Measurements from ENCODE around the gene FXR1.
"Not testable (repeated sequence)": the region's sequence is repeated elsewhere in the genome, so short reads cannot be mapped to it uniquely, and the experiment has no call there.

Gene FXR1

DNA sequence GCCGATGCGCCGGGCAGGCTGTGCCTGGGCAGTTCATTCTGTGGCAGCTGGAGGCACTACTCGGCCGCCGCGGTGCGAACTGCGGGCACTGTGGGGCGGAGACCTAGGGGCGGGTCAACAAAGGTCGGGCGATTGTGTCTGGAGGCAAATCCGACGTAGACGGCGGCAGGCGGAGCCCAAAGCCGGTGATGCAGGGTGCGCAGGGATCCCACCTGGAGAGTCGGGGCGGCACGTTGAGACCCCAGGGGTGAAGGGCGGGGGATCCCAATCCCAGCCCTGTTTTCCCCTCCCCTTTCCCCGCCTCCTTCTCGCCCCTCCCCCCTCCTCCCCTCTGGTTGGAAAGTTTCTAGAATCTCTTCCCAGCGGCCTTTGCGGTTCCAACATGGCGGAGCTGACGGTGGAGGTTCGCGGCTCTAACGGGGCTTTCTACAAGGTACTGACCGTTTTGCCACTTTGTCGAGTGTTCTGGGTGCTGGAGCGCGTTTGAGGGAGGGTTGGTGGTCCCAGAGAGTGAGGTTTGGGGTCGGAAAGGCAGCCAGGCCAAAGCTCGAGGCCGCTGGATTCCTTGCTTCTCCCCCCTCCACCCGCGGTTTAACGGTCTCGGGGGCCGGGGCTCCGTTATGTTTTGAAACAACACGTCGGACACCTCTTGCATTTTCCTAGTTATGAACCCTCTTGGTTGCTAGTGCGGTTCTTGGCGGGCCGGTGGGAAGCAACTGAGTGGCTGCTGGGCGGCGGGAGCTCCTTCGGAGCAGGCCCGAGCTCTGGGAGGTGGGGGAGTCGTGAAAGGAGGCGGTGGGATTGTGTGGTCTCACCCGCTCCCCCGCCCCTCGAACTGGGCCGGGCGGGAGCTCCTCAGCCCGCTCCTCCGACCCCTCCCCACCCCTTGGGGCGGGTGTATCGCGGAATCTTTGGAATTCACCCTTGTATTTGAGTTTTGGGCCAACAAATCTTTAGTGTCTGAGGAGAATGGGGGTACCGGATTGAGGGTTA is at the start of gene FXR1:
Gene FXR1 (plus strand): TSS at position 367 of the 993 bp plus-strand sequence. CDS start 16 bp downstream, at position 383.
- Histone ChIP-seq H2AFZ (ENCODE audit: low read depth, low read length) (peak within 1 kb of the TSS; percentile 94), H3K4me3 (ENCODE audit: low read length) (peak within 1 kb of the TSS; percentile 99), H3K27me3 (ENCODE audit: insufficient read depth, low read length) (no peaks in the 10 kb centered on the region), H3K9me3 (ENCODE audit: low read length) (no peaks in the 10 kb centered on the region), H3K4me1 (ENCODE audit: insufficient read depth, low read length) (peaks cover 21% of the 10 kb centered on the region), H3K36me3 (ENCODE audit: insufficient read depth, low read length) (peaks cover 23% of the 10 kb centered on the region)

DNA sequence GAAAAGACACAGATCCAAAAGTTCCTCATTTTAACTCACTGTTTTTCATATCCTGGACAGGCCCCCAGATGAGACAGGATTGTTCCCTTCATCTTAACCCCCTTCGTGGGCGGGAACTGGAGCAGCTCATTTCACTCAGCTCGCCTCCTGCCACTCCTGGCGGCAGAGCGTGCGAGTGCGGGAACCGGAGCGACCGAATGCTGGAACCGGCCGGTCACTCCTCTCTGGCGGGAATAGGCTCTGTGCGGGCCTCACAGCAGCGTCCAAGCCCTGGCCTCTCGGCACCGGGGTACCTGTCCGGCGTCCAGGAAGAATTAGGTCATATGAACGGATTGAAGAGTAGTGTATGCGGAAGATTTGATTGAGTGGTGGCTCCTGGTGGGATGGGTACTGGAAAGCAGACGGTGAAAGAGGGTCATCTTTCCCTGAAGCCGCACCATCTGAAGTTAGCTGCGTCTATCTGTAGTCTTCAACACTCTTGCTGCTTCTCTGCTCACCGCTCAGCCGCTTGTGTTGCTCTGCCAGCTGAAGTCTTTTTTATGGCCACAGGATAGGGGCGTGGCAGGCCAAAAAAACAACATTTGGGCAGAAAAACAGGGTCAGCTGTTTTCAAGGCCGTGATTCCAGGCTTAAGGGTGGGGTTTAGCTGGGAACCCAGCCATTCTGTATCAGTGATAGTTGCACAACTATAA is 42.3 kb upstream of the FXR1 start:
- Histone ChIP-seq H3K9me3 (ENCODE audit: low read length) (peaks cover 1% of the 10 kb centered on the region), H3K4me1 (ENCODE audit: insufficient read depth, low read length) (no peaks in the 10 kb centered on the region), H3K36me3 (ENCODE audit: insufficient read depth, low read length) (no peaks in the 10 kb centered on the region), H3K27me3 (ENCODE audit: insufficient read depth, low read length) (peaks cover 16% of the 10 kb centered on the region), H2AFZ (ENCODE audit: low read depth, low read length) (peak overlapping the region; percentile 28), H3K4me3 (ENCODE audit: low read length) (no peak overlapping the region)

DNA sequence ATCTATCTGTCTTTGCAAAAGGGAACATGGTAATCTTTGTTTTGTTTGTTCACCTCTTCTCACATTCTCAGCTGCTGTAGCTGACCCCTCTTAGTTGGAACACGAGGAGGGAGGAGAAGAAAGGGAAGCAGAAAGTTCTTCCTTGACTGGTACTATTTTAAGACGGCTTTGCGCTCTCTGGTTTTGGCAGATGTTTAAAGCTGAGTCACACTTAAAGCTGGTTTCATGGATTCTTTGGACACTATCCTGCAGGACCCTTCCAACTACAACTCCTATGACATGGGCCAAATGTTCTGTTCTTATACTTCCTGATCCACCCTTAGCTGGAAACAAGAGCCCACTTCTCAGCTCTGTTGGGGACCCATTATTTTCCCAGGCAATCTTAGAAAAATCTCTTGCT is 40.6 kb upstream of the FXR1 start:
- Histone ChIP-seq H3K4me1 (ENCODE audit: insufficient read depth, low read length) (no peaks in the 10 kb centered on the region), H3K27me3 (ENCODE audit: insufficient read depth, low read length) (peaks cover 16% of the 10 kb centered on the region), H3K4me3 (ENCODE audit: low read length) (no peak overlapping the region), H3K9me3 (ENCODE audit: low read length) (peaks cover 1% of the 10 kb centered on the region), H2AFZ (ENCODE audit: low read depth, low read length) (no peak overlapping the region), H3K36me3 (ENCODE audit: insufficient read depth, low read length) (no peaks in the 10 kb centered on the region)

DNA sequence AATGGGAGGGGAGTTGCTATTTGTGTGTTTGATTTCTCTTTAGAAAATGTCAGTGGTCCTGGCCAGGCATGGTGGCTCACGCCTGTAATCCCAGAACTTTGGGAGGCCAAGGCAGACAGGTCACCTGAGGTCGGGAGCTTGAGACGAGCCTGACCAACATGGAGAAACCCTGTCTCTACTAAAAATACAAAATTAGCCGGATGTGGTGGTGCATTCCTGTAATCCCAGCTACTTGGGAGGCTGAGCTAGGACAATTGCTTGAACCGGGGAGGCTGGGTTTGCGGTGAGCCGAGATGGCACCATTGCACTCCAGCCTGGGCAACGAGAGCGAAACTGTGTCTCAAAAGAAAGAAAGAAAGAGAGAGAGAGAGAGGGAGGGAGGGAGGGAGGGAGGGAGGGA is 40.0 kb upstream of the FXR1 start:
- not testable (repeated sequence) for H3K9me3 ChIP-seq (ENCODE audit: low read length); H3K4me1 ChIP-seq (ENCODE audit: insufficient read depth, low read length); H2AFZ ChIP-seq (ENCODE audit: low read depth, low read length); H3K36me3 ChIP-seq (ENCODE audit: insufficient read depth, low read length); H3K4me3 ChIP-seq (ENCODE audit: low read length)
- peaks cover 19% of the 10 kb centered on the region for H3K27me3 ChIP-seq (ENCODE audit: insufficient read depth, low read length)

DNA sequence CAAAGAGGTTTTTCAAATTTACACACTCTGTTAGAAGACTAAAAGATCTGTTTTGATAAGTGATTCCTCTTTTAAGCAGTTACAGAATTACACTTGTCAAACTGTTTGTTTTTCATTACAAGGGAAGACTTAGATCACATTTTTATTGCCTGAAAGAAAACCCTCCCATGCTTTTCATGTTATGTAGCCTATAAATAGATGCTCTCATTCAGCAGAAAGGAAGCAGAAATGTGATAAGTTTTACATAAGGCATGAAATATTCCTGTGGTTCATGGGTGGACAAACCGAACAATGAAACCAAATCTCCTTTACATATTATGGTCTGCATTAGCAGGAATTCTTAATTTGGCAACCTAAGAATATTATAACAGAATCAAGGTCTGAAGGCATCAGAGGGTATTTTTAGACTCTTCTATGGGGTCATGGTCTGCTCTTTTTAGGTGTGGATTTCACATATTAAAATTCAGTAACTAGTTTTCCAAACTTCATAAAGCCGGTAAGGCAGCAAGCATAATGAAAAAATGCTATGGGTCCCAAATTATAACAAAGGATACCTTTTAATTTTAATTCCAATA is 37.3 kb upstream of the FXR1 start:
- peaks cover 9% of the 10 kb centered on the region for H3K27me3 ChIP-seq (ENCODE audit: insufficient read depth, low read length)

DNA sequence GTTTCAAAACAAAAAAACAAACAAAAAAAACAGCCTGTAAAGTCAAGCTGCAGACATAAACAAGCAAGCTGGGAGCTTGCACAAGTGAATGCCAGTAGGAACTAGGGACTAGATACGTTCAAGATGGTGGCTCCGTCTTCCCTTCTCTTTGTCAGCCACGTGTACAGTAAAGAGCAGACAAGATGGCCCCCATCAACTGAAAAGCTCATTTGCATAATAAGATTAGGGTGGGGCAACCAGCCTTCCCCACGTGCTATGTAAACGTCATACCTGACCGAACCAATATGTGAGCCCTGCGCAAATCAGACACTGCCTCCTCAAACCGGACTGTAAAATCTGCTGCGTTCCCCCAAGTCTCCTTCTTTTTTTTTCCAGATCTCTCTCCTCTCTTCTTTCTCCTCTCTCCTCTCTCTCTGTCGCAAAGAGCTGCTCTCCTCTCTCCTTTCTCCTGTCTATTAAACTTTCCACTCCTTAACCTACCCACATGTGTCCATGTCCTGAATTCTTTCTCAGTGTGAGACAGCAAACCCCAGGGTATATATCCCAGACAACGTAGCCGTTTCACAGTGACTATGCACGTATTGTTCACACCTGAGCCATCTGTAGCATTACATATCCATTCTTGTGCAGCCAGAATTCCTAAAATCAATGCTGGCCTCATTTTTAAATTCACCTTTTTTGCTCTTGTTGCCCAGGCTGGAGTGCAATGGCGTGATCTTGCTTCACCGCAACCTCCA is 31.2 kb upstream of the FXR1 start:
- H3K9me3 ChIP-seq (ENCODE audit: low read length): no peaks in the 10 kb centered on the region
- no peaks in the 10 kb centered on the region for H3K4me1 ChIP-seq (ENCODE audit: insufficient read depth, low read length)

More for the DNA sequence above, 37.3 kb upstream of the FXR1 start:
- no peaks in the 10 kb centered on the region for H3K36me3 ChIP-seq (ENCODE audit: insufficient read depth, low read length)
- H3K4me3 ChIP-seq (ENCODE audit: low read length): no peak overlapping the region
- H3K9me3 ChIP-seq (ENCODE audit: low read length): no peaks in the 10 kb centered on the region
- no peak overlapping the region for H2AFZ ChIP-seq (ENCODE audit: low read depth, low read length)
- no peaks in the 10 kb centered on the region for H3K4me1 ChIP-seq (ENCODE audit: insufficient read depth, low read length)

DNA sequence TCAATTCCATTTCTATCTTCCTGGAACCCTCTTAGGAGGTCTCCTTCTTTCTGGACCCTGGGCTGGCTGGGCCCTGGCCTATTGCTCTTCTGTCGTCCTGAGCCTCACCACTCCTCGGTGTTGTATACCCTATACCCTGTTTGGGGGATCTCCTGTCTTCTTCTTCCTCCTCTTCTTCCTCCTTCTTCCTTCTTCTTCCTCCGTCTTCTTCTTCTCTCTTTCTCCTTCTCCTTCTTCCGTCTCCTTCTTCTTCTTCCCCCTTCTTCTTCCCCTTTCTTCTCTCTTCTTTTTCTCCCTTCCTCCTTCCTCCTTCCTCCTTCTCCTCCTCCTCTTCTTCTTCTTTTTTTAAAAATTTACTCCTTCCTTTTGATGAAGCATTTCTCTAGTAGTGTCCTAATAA is 30.4 kb upstream of the FXR1 start:
- Histone ChIP-seq H3K27me3 (ENCODE audit: insufficient read depth, low read length) (peaks cover under 1% of the 10 kb centered on the region), H2AFZ (ENCODE audit: low read depth, low read length) (no peak overlapping the region), H3K9me3 (ENCODE audit: low read length) (no peaks in the 10 kb centered on the region), H3K4me1 (ENCODE audit: insufficient read depth, low read length) (no peaks in the 10 kb centered on the region), H3K36me3 (ENCODE audit: insufficient read depth, low read length) (no peaks in the 10 kb centered on the region), H3K4me3 (ENCODE audit: low read length) (no peak overlapping the region)

More for the DNA sequence above, 31.2 kb upstream of the FXR1 start:
- H3K36me3 ChIP-seq (ENCODE audit: insufficient read depth, low read length): no peaks in the 10 kb centered on the region
- no peak overlapping the region for H2AFZ ChIP-seq (ENCODE audit: low read depth, low read length)
- peaks cover 3% of the 10 kb centered on the region for H3K27me3 ChIP-seq (ENCODE audit: insufficient read depth, low read length)
- no peak overlapping the region for H3K4me3 ChIP-seq (ENCODE audit: low read length)

DNA sequence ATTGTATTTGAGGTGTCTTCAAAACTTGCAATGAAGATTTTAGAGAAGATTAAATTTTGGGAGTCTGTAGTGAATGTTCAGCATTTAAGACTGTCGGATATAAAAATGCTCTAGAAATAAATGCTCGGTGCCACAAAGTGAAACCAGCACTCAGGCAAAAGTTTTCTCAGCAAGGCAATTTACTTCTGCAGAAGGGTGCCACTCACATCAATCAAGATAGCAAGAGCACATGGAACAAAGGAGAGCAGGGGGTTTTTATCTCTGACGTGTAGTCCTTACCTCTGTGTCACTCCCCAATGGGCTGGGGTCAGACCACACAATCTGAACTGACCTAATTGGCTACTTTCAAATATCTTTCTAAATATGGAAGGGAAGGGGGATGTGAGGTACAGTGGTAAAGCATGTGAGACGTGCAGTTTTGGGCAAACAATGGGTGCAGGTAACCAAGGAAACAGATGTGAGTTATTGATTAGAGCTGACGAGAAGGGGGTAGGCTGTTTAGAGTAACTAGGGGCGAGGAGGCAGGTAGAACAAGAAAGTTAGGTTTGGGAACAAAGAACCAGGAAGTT is 23.4 kb upstream of the FXR1 start:
- Histone ChIP-seq H2AFZ (ENCODE audit: low read depth, low read length) (no peak overlapping the region), H3K36me3 (ENCODE audit: insufficient read depth, low read length) (no peaks in the 10 kb centered on the region), H3K9me3 (ENCODE audit: low read length) (peaks cover 2% of the 10 kb centered on the region), H3K4me1 (ENCODE audit: insufficient read depth, low read length) (no peaks in the 10 kb centered on the region), H3K4me3 (ENCODE audit: low read length) (no peak overlapping the region), H3K27me3 (ENCODE audit: insufficient read depth, low read length) (no peaks in the 10 kb centered on the region)

DNA sequence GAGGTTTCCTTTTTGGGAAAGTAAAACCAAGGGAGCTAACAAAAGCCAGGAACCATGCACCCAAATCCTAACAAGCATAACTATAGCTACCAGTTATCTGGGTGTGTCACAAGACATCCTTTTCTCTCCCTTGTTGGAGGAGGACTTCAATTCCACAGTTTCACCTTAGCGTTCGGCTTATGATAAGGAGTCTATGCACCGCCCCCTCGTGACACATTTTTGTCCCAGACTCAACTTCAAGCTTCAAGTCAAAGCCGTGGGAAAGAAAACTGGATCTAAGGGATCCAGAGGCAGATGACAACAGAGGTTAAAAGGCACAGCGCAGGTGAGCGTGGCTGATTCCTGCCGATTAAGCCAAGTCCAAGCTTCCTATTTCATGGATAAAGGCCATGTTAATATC is 13.9 kb upstream of the FXR1 start:
- peaks cover 3% of the 10 kb centered on the region for H3K9me3 ChIP-seq (ENCODE audit: low read length)
- H3K4me1 ChIP-seq (ENCODE audit: insufficient read depth, low read length): no peaks in the 10 kb centered on the region
- no peak overlapping the region for H2AFZ ChIP-seq (ENCODE audit: low read depth, low read length)
- H3K36me3 ChIP-seq (ENCODE audit: insufficient read depth, low read length): no peaks in the 10 kb centered on the region
- no peaks in the 10 kb centered on the region for H3K27me3 ChIP-seq (ENCODE audit: insufficient read depth, low read length)
- H3K4me3 ChIP-seq (ENCODE audit: low read length): no peak overlapping the region

DNA sequence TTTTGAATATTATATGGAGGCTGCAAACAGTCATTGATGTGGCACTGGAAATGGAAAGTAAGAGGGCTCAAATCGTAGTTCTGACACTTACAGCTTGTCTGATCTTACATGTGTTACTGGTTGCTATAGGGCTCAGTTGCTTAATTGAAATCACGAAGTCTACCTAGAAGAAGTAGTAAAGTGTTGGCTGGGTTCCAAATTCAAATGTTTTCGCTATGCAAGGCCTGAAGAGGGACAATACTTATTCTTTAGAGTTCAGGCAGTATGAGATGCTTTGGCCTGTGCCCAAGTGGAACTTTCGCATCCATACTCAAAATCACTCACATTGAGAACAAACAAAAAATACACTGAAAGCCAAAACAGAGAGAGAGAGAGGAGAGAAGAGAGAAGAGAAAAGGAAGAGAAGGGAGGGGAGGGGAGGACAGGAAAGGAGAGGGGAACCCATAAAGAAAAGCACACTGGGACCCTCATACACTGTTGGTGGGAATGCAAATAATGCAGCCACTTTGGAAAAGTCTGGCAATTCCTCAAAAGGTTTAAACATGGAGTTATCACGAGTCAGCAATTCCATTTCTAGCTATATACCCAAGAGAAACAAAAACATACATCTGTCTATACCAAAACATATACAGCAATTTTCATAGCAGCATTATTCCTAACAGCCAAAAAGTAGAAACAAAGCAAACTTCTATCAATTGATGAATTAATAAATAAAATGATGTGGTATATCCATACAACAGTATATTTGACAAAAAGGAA is 2.9 kb upstream of the FXR1 start:
- no peaks in the 10 kb centered on the region for H3K9me3 ChIP-seq (ENCODE audit: low read length)

DNA sequence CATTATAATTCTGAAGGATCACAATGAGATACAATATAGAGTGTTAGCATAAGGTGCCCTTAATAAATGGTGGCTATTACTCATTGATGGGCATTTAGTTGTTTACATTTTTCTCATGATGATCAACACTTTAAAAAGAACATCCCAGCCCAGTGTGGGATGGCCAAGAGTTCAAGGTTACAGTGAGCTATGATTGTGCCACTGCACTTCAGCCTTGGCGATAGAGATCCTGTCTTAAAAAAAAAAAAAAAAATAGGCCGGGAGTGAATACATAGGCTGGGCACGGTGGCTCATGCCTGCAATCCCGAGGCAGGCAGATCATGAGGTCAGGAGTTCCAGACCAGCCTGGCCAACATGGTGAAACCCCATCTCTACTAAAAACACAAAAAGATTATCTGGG is 1.6 kb upstream of the FXR1 start:
- Histone ChIP-seq H3K4me3 (ENCODE audit: low read length) (no peak overlapping the region), H3K4me1 (ENCODE audit: insufficient read depth, low read length) (peaks cover 21% of the 10 kb centered on the region), H3K9me3 (ENCODE audit: low read length) (no peaks in the 10 kb centered on the region), H3K27me3 (ENCODE audit: insufficient read depth, low read length) (no peaks in the 10 kb centered on the region), H3K36me3 (ENCODE audit: insufficient read depth, low read length) (peaks cover 10% of the 10 kb centered on the region), H2AFZ (ENCODE audit: low read depth, low read length) (no peak overlapping the region)

More for the DNA sequence above, 2.9 kb upstream of the FXR1 start:
- Histone ChIP-seq H3K4me3 (ENCODE audit: low read length) (no peak overlapping the region), H2AFZ (ENCODE audit: low read depth, low read length) (no peak overlapping the region), H3K4me1 (ENCODE audit: insufficient read depth, low read length) (peaks cover 14% of the 10 kb centered on the region), H3K27me3 (ENCODE audit: insufficient read depth, low read length) (no peaks in the 10 kb centered on the region), H3K36me3 (ENCODE audit: insufficient read depth, low read length) (no peaks in the 10 kb centered on the region)

DNA sequence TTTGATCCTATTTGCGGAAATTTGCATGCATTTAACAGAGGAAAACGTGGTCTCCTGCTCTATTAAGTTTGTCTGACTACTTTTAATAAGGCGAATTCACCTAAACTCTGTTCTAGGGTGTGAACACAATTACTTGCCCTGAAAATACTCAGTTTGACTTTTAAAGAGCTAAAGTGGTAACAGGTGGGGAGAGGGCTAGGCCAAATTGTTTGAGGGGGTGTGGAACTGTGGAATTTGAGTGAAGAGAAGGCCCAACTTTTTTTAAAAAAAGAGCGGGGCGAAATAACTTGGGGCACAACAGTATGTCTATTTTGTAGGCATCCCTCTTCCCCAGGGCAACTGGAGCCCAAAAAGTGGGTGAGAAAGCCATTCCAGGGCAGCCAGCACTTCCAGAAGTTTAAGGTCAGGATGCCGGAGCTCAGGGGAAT is 580 bp upstream of the FXR1 start:
- Histone ChIP-seq H3K4me1 (ENCODE audit: insufficient read depth, low read length) (peaks cover 21% of the 10 kb centered on the region), H3K4me3 (ENCODE audit: low read length) (peak overlapping the region; percentile 99), H3K36me3 (ENCODE audit: insufficient read depth, low read length) (peaks cover 20% of the 10 kb centered on the region), H3K9me3 (ENCODE audit: low read length) (no peaks in the 10 kb centered on the region), H3K27me3 (ENCODE audit: insufficient read depth, low read length) (no peaks in the 10 kb centered on the region), H2AFZ (ENCODE audit: low read depth, low read length) (peak overlapping the region; percentile 94)
